Smooth muscle cell of the brain vasculature (primary cell): Measurements from ENCODE around the gene ATOH8.

Experiments used
- DNase-seq: peaks from one replicate; pipeline ENCODE4 v3.0.0-alpha.2; 2012; ENCODE audit warnings: low read depth, low spot score

The ATOH8 gene

GRCh38 chr2:85718885-85719492, 34.8 kb upstream of the ATOH8 start:
- DNase-seq = no peak

- DNase-seq = no peak
Observed at GRCh38 chr2:85719609-85720240, 34.1 kb upstream of the ATOH8 start.

- no peak for DNase-seq
Observed at GRCh38 chr2:85720533-85720932, 33.3 kb upstream of the ATOH8 start.

GRCh38 chr2:85721641-85722040, 32.1 kb upstream of the ATOH8 start:
- DNase-seq = no peak

- DNase-seq = no peak
Observed at GRCh38 chr2:85722519-85722918, 31.3 kb upstream of the ATOH8 start.

- DNase-seq = no peak
Observed at GRCh38 chr2:85723707-85724360, 30.0 kb upstream of the ATOH8 start.

- no peak for DNase-seq
Observed at GRCh38 chr2:85724731-85725181, 29.0 kb upstream of the ATOH8 start.

- no peak for DNase-seq
Observed at GRCh38 chr2:85725451-85725850, 28.3 kb upstream of the ATOH8 start.

- no peak for DNase-seq
Observed at GRCh38 chr2:85727798-85728197, 26.0 kb upstream of the ATOH8 start.

- no peak for DNase-seq
Observed at GRCh38 chr2:85728342-85728741, 25.4 kb upstream of the ATOH8 start.

GRCh38 chr2:85728883-85729824, 24.6 kb upstream of the ATOH8 start:
- DNase-seq = no peak

- DNase-seq = no peak
Observed at GRCh38 chr2:85729825-85730510, 23.8 kb upstream of the ATOH8 start.

- DNase-seq = no peak
Observed at GRCh38 chr2:85730686-85731230, 23.0 kb upstream of the ATOH8 start.

- DNase-seq = no peak
Observed at GRCh38 chr2:85731606-85732005, 22.2 kb upstream of the ATOH8 start.

GRCh38 chr2:85732467-85733120, 21.2 kb upstream of the ATOH8 start:
- DNase-seq = no peak

GRCh38 chr2:85733121-85733960, 20.4 kb upstream of the ATOH8 start:
- DNase-seq = no peak

GRCh38 chr2:85734015-85734414, 19.8 kb upstream of the ATOH8 start:
- DNase-seq = no peak

GRCh38 chr2:85734942-85735608, 18.7 kb upstream of the ATOH8 start:
- DNase-seq = no peak

GRCh38 chr2:85735691-85736090, 18.1 kb upstream of the ATOH8 start:
- no peak for DNase-seq
